ENCODE measurements around the gene TCEAL4. TPM values are rescaled to one million over a fixed set of nuclear protein-coding genes. Genes with fewer than 3 reads are reported as not detected.

The TCEAL4 gene
- polyA plus RNA-seq, 2 of the 4 experiments (the other 2 are of a cell fraction): 57.2 to 195 TPM

DNA sequence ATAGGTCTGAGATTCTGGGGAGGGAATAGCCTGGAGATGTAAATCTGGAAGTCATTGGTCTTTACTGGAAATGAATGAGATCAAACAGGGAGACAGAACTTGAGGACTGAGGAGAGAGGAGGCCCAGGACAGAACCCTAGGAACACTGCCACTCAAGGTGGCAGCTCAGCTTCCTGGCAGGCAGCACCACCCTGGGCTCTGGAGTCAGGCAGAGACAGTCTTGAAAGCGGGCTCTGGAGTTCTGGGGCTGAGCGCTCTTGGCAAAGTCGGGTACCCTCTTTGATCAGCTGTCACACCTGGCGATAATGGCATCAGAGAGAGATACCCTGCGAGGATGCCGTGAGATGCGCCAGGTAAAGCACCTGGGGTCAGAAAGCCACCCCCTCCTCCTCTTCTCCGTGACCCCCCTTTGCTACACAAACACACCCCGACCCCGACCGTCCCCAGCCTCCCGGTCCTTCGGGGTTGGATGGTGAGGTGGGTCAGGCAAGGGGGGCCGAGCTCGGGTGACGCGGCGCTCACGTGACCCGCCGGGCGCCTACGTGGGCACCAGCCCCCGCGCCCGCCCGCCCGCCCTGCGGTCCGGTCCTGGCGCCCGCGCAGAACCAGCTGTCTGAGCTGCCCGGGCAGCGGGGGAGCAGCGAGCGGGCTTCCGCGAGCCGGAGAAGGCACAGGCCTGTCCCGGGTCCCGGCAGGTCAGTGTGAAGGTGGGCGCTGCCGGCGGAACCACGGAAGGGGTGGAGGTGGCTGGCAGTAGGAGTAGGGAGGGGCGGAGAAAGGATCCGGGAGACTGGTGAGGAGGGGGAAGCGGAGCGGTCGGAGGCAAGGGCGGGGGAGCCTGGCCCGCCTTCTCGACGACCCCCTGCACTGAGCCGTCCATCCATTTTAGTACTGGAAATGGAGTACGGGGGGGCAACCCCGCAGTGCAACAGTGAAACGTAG, 22.3 kb downstream of the TCEAL4 start, which contains the start of gene TCEAL3:
Gene TCEAL3, plus strand, starts transcription at position 600 of the 942 bp plus-strand sequence. CDS start 1,102 bp downstream, outside the sequence.
- peak; percentile 91 to 93 for ATAC-seq
- peak; percentile 15; the same call in 1 of the 2 replicates for TF ChIP-seq POLR2A (IDR thresholded peaks at IDR 0.05; ENCODE audit: low read length)
- 0 out of 2 replicates have a peak, but pooled peaks have one; percentile 33 for TF ChIP-seq PHF8 (IDR thresholded peaks at IDR 0.05; ENCODE audit: borderline replicate concordance, low read depth)
- TF ChIP-seq CTCF (IDR thresholded peaks at IDR 0.05): no peak
- TF ChIP-seq USF2 (IDR thresholded peaks at IDR 0.05): peak; percentile 43; the same call in 1 of the 2 replicates
- H3K4me2 ChIP-seq: peak within 1 kb of the TSS; percentile 90
- ChIA-PET POLR2A (interaction anchor here (1.0 kb wide), 1 partner anchor 22 kb away, joined by 5 read pairs; no protein-coding TSS in a partner anchor), CTCF (no interaction called here)
- DNase-seq (ENCODE audit: low read depth in 1 of 2, low spot score in 1 of 2): peak in 1 of 2 experiments; percentile 15
- peak within 1 kb of the TSS; percentile 88 for H3K4me3 ChIP-seq
- no peak for FAIRE-seq
- H3K4me1 ChIP-seq: 0 out of 3 replicates have a peak, but pooled peaks cover 4% of the 10 kb centered on the region
- 22% methylated on average over 6 of the region's 59 CpGs for WGBS (ENCODE audit: missing lambda C conversion rate)
- peak within 1 kb of the TSS; percentile 80 to 89 for H3K27ac ChIP-seq
- H3K9me3 ChIP-seq: no peaks in the 10 kb centered on the region

DNA sequence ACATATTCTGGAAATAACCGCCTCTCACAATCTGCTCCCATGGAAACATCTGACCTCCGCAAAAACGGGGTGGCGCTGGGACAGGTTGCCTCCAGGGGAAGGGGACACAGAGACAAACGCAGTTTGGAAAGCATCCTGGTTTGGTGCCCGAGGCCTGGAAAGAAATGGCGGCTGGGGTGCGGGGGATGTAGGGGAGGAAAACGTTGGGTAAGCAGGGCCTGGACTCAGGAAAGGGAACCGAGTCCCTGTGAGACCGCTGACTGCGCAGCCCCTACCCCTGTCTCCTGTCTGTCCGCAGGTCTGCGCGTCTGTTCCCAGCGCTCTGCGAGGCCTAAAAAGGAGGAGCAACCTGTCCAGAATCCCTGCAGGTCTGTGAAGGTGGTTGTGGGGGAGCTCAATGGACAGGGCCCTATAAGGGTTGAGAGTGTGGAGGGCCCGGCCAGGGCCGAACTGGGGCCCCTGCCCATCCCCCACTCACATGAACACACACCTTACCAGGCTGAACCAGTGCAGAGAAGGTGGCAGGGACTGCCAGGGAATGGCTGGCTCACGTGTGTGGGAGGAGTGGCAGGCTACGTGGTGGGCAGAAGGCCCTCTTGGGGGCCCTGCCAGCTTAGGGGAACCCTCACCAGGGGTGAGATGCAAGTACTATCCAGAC, 23.1 kb downstream of the TCEAL4 start:
- CTCF ChIA-PET: no interaction called here
- ATAC-seq (peak; percentile 11 to 22; a peak in 4 of 6 replicates), FAIRE-seq (no peak), DNase-seq (ENCODE audit: low read depth in 1 of 2, low spot score in 1 of 2) (no peak)
- POLR2A ChIA-PET: interaction anchor here (1.0 kb wide), 1 partner anchor 22 kb away, joined by 5 read pairs; no protein-coding TSS in a partner anchor
- Histone ChIP-seq H3K4me3 (peak overlapping the region; percentile 88), H3K4me2 (peak overlapping the region; percentile 90), H3K9me3 (no peaks in the 10 kb centered on the region), H3K4me1 (0 out of 3 replicates have a peak, but pooled peaks cover 4% of the 10 kb centered on the region), H3K27ac (peak overlapping the region; percentile 80 to 89)
- WGBS (ENCODE audit: missing lambda C conversion rate): 76% methylated on average over 19 of the region's 21 CpGs
- TF ChIP-seq PHF8 (IDR thresholded peaks at IDR 0.05; ENCODE audit: borderline replicate concordance, low read depth) (0 out of 2 replicates have a peak, but pooled peaks have one; percentile 7), PBX3 (IDR thresholded peaks at IDR 0.05) (no peak)

- DNase-seq (ENCODE audit: low read depth in 1 of 2, low spot score in 1 of 2): no peak
- CTCF ChIA-PET: interaction anchor here (1.0 kb wide), 1 partner anchor 20 kb away, joined by 5 read pairs; no protein-coding TSS in a partner anchor
- Histone ChIP-seq H3K4me3 (no peak overlapping the region), H3K27ac (no peak overlapping the region), H3K4me1 (peaks cover 10% of the 10 kb centered on the region; the same call in 1 of the 3 replicates), H3K4me2 (no peak overlapping the region), H3K9me3 (no peaks in the 10 kb centered on the region)
- peak; percentile 13 for FAIRE-seq
- 90% methylated on average over 1 of the region's 1 CpG for WGBS (ENCODE audit: missing lambda C conversion rate)
- TF ChIP-seq EHMT2 (IDR thresholded peaks at IDR 0.05; ENCODE audit: low read depth) (no peak), ELK1 (IDR thresholded peaks at IDR 0.05; ENCODE audit: low read depth, low read length) (no peak), SMC3 (IDR thresholded peaks at IDR 0.05) (no peak), BHLHE40 (IDR thresholded peaks at IDR 0.05; ENCODE audit: low read depth, low read length) (no peak), NR3C1 (IDR thresholded peaks at IDR 0.05) (no peak), POLR2AphosphoS2 (conservative IDR thresholded peaks at IDR 0.05; ENCODE audit: low read length) (no peak), ESRRA (IDR thresholded peaks at IDR 0.05; ENCODE audit: borderline replicate concordance, low read length) (no peak), NPAS2 (CRISPR knock-in tag; IDR thresholded peaks at IDR 0.05; ENCODE audit: borderline replicate concordance) (no peak), EHF (CRISPR knock-in tag; IDR thresholded peaks at IDR 0.05) (no peak), RCOR1 (IDR thresholded peaks at IDR 0.05; ENCODE audit: low read depth, low read length) (no peak)
- TF ChIP-seq, protein P1, sequence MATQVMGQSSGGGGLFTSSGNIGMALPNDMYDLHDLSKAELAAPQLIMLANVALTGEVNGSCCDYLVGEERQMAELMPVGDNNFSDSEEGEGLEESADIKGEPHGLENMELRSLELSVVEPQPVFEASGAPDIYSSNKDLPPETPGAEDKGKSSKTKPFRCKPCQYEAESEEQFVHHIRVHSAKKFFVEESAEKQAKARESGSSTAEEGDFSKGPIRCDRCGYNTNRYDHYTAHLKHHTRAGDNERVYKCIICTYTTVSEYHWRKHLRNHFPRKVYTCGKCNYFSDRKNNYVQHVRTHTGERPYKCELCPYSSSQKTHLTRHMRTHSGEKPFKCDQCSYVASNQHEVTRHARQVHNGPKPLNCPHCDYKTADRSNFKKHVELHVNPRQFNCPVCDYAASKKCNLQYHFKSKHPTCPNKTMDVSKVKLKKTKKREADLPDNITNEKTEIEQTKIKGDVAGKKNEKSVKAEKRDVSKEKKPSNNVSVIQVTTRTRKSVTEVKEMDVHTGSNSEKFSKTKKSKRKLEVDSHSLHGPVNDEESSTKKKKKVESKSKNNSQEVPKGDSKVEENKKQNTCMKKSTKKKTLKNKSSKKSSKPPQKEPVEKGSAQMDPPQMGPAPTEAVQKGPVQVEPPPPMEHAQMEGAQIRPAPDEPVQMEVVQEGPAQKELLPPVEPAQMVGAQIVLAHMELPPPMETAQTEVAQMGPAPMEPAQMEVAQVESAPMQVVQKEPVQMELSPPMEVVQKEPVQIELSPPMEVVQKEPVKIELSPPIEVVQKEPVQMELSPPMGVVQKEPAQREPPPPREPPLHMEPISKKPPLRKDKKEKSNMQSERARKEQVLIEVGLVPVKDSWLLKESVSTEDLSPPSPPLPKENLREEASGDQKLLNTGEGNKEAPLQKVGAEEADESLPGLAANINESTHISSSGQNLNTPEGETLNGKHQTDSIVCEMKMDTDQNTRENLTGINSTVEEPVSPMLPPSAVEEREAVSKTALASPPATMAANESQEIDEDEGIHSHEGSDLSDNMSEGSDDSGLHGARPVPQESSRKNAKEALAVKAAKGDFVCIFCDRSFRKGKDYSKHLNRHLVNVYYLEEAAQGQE (IDR thresholded peaks at IDR 0.05): no peak
- TF ChIP-seq, protein P2, sequence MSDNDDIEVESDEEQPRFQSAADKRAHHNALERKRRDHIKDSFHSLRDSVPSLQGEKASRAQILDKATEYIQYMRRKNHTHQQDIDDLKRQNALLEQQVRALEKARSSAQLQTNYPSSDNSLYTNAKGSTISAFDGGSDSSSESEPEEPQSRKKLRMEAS (IDR thresholded peaks at IDR 0.05): no peak
- POLR2A ChIA-PET: no interaction called here
- ATAC-seq: no peak
Observed at GRCh38 chrX:103610282-103610681, 25.0 kb downstream of the TCEAL4 start.
